ENCODE results near the gene THADA. TPM values are rescaled to one million over a fixed set of nuclear protein-coding genes. Genes with fewer than 3 reads are reported as not detected.
A peak's percentile ranks its signal among the peaks of the same experiment; 100 is the strongest.
"Not testable (repeated sequence)": the region's sequence is repeated elsewhere in the genome, so short reads cannot be mapped to it uniquely, and the experiment has no call there.

THADA gene
- total and polyA plus RNA-seq, 8 donors = 32.9 to 42.7 (median 37.2) TPM

- Histone ChIP-seq H3K4me3 (no peak overlapping the region), H3K4me1 (peaks cover 15 to 42% of the 10 kb centered on the region in 2 donors), H3K27me3 (no peaks in the 10 kb centered on the region), H3K36me3 (peaks cover 0 to 3% of the 10 kb centered on the region in 2 donors), H3K9me3 (no peaks in the 10 kb centered on the region), H3K27ac (no peak overlapping the region)
- intact Hi-C loops (cut with DNase I) = no loop called here
- peak in 2 of 4 donors; percentile 29 to 62 for DNase-seq
- no peak for TF ChIP-seq CTCF (IDR thresholded peaks at IDR 0.05)
- ATAC-seq = no peak
Observed at GRCh38 chr2:43453179-43454170, 142.4 kb downstream of the THADA start.

- H3K36me3 ChIP-seq = peaks cover 0 to 3% of the 10 kb centered on the region in 2 donors
- H3K27me3 ChIP-seq = no peaks in the 10 kb centered on the region
- intact Hi-C loops (cut with DNase I) = no loop called here
- peaks cover 15 to 31% of the 10 kb centered on the region in 2 donors for H3K4me1 ChIP-seq
- H3K27ac ChIP-seq = no peak overlapping the region
- no peak overlapping the region for H3K4me3 ChIP-seq
- TF ChIP-seq CTCF (IDR thresholded peaks at IDR 0.05) = no peak
- H3K9me3 ChIP-seq = no peaks in the 10 kb centered on the region
- ATAC-seq = no peak
- DNase-seq = no peak
Observed at GRCh38 chr2:43452318-43452731, 143.5 kb downstream of the THADA start.

- Histone ChIP-seq H3K9me3 (no peaks in the 10 kb centered on the region), H3K27ac (no peak overlapping the region), H3K27me3 (no peaks in the 10 kb centered on the region), H3K4me3 (no peak overlapping the region), H3K36me3 (peaks cover 0 to 7% of the 10 kb centered on the region in 2 donors), H3K4me1 (peaks cover 9 to 19% of the 10 kb centered on the region in 2 donors)
- DNase-seq = no peak
- TF ChIP-seq CTCF (IDR thresholded peaks at IDR 0.05) = no peak
- intact Hi-C loops (cut with DNase I) = no loop called here
- ATAC-seq = no peak
Observed at GRCh38 chr2:43450617-43451016, 145.2 kb downstream of the THADA start.

- peaks cover 0 to 7% of the 10 kb centered on the region in 2 donors for H3K36me3 ChIP-seq
- ATAC-seq (no peak), DNase-seq (no peak)
- H3K4me3 ChIP-seq = no peak overlapping the region
- no peak overlapping the region for H3K27ac ChIP-seq
- no peaks in the 10 kb centered on the region for H3K27me3 ChIP-seq
- no peak for TF ChIP-seq CTCF (IDR thresholded peaks at IDR 0.05)
- H3K9me3 ChIP-seq = no peaks in the 10 kb centered on the region
- H3K4me1 ChIP-seq = peaks cover 0 to 6% of the 10 kb centered on the region in 2 donors
- intact Hi-C loops (cut with DNase I) = no loop called here
Observed at GRCh38 chr2:43448822-43449110, 147.1 kb downstream of the THADA start.

GRCh38 chr2:43448011-43448821 is 147.6 kb downstream of the THADA start:
- Histone ChIP-seq H3K9me3 (no peaks in the 10 kb centered on the region), H3K4me1 (peaks cover 0 to 6% of the 10 kb centered on the region in 2 donors), H3K36me3 (peaks cover 0 to 7% of the 10 kb centered on the region in 2 donors), H3K27ac (no peak overlapping the region), H3K27me3 (no peaks in the 10 kb centered on the region), H3K4me3 (no peak overlapping the region)
- intact Hi-C loops (cut with DNase I) = no loop called here
- ATAC-seq (no peak), DNase-seq (no peak)
- TF ChIP-seq CTCF (IDR thresholded peaks at IDR 0.05) = no peak

- H3K27me3 ChIP-seq; ATAC-seq; H3K4me1 ChIP-seq; intact Hi-C loops (cut with DNase I); H3K27ac ChIP-seq; H3K9me3 ChIP-seq; H3K36me3 ChIP-seq; H3K4me3 ChIP-seq; DNase-seq: not testable (repeated sequence)
Observed at GRCh38 chr2:43446755-43447154, 149.1 kb downstream of the THADA start.
